ENCODE data around the gene SETD3. TPM values are rescaled to one million over a fixed set of nuclear protein-coding genes. Genes with fewer than 3 reads are reported as not detected.

Gene SETD3
- total RNA-seq, 2 donors from 2014 or later, result 34.6 to 39.4 TPM

GRCh38 chr14:99520571-99521081 lies 40.0 kb upstream of the SETD3 start:
- no peak overlapping the region for H3K4me3 ChIP-seq
- H3K4me1 ChIP-seq, result peaks cover 36% of the 10 kb centered on the region
- 80 to 87% methylated on average over 11 of the region's 11 CpGs for WGBS, 2 donors
- no peaks in the 10 kb centered on the region for H3K9me3 ChIP-seq
- ATAC-seq, result no peak
- H3K27me3 ChIP-seq, result no peaks in the 10 kb centered on the region
- no peak for TF ChIP-seq CTCF (IDR thresholded peaks at IDR 0.05)
- TF ChIP-seq POLR2A (IDR thresholded peaks at IDR 0.05), result no peak
- H3K36me3 ChIP-seq (replicated peaks in 1 of 2; ENCODE audit: insufficient read depth in 1 of 2, low read depth in 2 of 2), result no peaks in the 10 kb centered on the region
- no peak for DNase-seq
- intact Hi-C loops (cut with DNase I), result loop anchor here (2.0 kb wide), 1 partner anchor 106 kb away; no protein-coding TSS in a partner anchor
- no peak overlapping the region for H3K27ac ChIP-seq

- Histone ChIP-seq H3K36me3 (replicated peaks in 1 of 2; ENCODE audit: insufficient read depth in 1 of 2, low read depth in 2 of 2) (no peaks in the 10 kb centered on the region), H3K27me3 (no peaks in the 10 kb centered on the region), H3K9me3 (no peaks in the 10 kb centered on the region), H3K27ac (no peak overlapping the region), H3K4me1 (peaks cover 31% of the 10 kb centered on the region), H3K4me3 (no peak overlapping the region)
- intact Hi-C loops (cut with DNase I), result loop anchor here (2.0 kb wide), 1 partner anchor 107 kb away; no protein-coding TSS in a partner anchor
- TF ChIP-seq POLR2A (IDR thresholded peaks at IDR 0.05) (no peak), CTCF (IDR thresholded peaks at IDR 0.05) (no peak)
- DNase-seq (peak in 1 of 4 donors; percentile 3), ATAC-seq (no peak)
- 77 to 89% methylated on average over 3 to 6 of the region's 6 CpGs for WGBS, 2 donors
Observed at GRCh38 chr14:99519931-99520421, 39.3 kb upstream of the SETD3 start.

GRCh38 chr14:99519347-99519881 lies 38.8 kb upstream of the SETD3 start:
- no peak overlapping the region for H3K4me3 ChIP-seq
- peaks cover 26% of the 10 kb centered on the region for H3K4me1 ChIP-seq
- intact Hi-C loops (cut with DNase I), result no loop called here
- no peaks in the 10 kb centered on the region for H3K9me3 ChIP-seq
- WGBS, 2 donors, result 91 to 93% methylated on average over 7 to 8 of the region's 8 CpGs
- peak in 2 of 4 donors; percentile 9 to 11 for DNase-seq
- no peaks in the 10 kb centered on the region for H3K27me3 ChIP-seq
- TF ChIP-seq POLR2A (IDR thresholded peaks at IDR 0.05) (no peak), CTCF (IDR thresholded peaks at IDR 0.05) (no peak)
- peaks cover 0 to 5% of the 10 kb centered on the region in 2 donors for H3K36me3 ChIP-seq (replicated peaks in 1 of 2; ENCODE audit: insufficient read depth in 1 of 2, low read depth in 2 of 2)
- ATAC-seq, result no peak
- no peak overlapping the region for H3K27ac ChIP-seq

GRCh38 chr14:99518441-99519346 lies 38.0 kb upstream of the SETD3 start:
- WGBS, 2 donors, result 34 to 65% methylated on average over 9 to 19 of the region's 21 CpGs
- peak; percentile 88 to 99 (median 97) for TF ChIP-seq CTCF (IDR thresholded peaks at IDR 0.05)
- TF ChIP-seq POLR2A (IDR thresholded peaks at IDR 0.05), result no peak
- peak; percentile 86 to 93 (median 90) for DNase-seq
- no peaks in the 10 kb centered on the region for H3K9me3 ChIP-seq
- H3K36me3 ChIP-seq (replicated peaks in 1 of 2; ENCODE audit: insufficient read depth in 1 of 2, low read depth in 2 of 2), result peaks cover 0 to 7% of the 10 kb centered on the region in 2 donors
- peaks cover 25% of the 10 kb centered on the region for H3K4me1 ChIP-seq
- intact Hi-C loops (cut with DNase I), result no loop called here
- H3K4me3 ChIP-seq, result no peak overlapping the region
- no peak overlapping the region for H3K27ac ChIP-seq
- no peaks in the 10 kb centered on the region for H3K27me3 ChIP-seq
- peak; percentile 89 for ATAC-seq
